PFSK-1 (cell line): ENCODE data around the gene IL1A.
A peak's percentile ranks its signal among the peaks of the same experiment; 100 is the strongest.

Experiments
- FOXP2 ChIP-seq: optimal IDR thresholded peaks from 2 replicates; pipeline ENCODE3; 2011; ENCODE audit warnings: borderline replicate concordance, control low read depth, inconsistent platforms; ENCODE audit not compliant: insufficient read depth; ENCODE audit errors: extremely low read length, extremely low read depth
- POLR2AphosphoS5 ChIP-seq: IDR thresholded peaks from 2 replicates; pipeline ENCODE4 v1.6.1; 2012; ENCODE audit warnings: low read depth, mild to moderate bottlenecking, control low read depth, low read length, moderate library complexity
- SIN3A ChIP-seq: IDR thresholded peaks from 2 replicates; pipeline ENCODE4 v1.6.1; 2012; ENCODE audit warnings: mild to moderate bottlenecking, low read length, moderate library complexity, borderline replicate concordance; ENCODE audit not compliant: insufficient read depth
- TAF1 ChIP-seq: IDR thresholded peaks from 2 replicates; pipeline ENCODE4 v1.6.1; 2012; ENCODE audit warnings: low read length, control low read depth, borderline replicate concordance; ENCODE audit not compliant: insufficient read depth
- TF ChIP-seq, protein P1 (sequence below), 2 experiments: IDR thresholded peaks; 2 replicates each; pipeline versions ENCODE4 v1.6.1 to v1.8.0; 2011 to 2012; ENCODE audit warnings: low read depth in 2 of 2, low read length in 2 of 2, control low read depth in 1 of 2, inconsistent platforms in 1 of 2, mild to moderate bottlenecking in 1 of 2, moderate library complexity in 1 of 2; ENCODE audit not compliant: insufficient read depth in 1 of 2

The IL1A gene

DNA sequence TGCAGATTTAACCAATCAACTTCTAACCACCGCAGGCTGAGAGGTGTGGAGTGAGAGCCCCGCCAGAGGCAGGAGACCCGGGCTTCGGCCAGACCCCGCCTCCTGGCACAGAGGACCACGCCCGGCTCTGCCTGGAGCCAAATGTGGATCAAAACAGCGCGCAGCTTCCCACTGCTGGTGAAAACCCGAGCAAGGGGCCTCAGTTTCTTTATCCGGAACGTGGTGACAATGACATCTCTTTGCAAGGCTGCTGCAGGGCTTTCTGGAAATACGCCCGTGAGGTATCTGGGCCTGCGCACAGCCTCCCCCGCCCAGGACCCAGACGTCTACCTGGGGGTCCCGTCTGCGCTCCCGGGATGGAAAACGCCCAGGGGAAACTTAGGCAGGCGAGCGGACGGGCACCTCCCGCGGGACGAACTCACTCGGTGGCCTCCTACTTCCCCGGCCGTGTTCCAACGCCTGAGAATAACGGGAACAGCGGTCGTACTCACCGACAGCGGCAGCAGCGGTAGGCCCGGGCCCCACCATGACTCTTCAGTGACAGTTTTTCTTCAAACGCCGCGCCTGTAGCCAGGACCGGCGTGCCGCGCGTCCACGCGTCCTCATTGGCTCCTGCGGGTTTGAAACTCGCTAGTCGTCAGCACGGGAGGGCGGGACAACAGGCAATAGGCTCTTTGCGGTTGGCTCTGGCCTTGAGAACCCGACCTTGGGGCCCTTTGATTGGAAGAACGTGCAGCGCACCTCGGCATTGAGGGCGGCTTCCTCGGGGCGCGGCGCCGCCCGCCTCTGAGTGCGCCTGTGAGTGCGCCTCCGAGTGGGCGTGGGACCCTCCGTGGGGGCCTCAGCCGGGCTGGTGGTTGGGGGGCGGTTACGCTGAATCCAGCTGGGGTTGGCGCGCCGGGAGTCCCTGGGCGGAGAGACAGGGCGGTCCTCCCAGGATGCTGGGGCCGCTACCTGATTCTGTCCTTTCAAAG, 19.9 kb downstream of the IL1A start, which contains the start of gene CKAP2L:
TSS of gene CKAP2L (minus strand) at position 539 of the 974 bp plus-strand sequence. CDS start at position 528, 11 bp downstream.
- TF ChIP-seq TAF1 (peak; percentile 32; the same call in 1 of the 2 replicates), POLR2AphosphoS5 (peak; percentile 21; the same call in 1 of the 2 replicates), SIN3A (peak; percentile 73; the same call in 1 of the 2 replicates), FOXP2 (peak; percentile 30)
- TF ChIP-seq, protein P1, sequence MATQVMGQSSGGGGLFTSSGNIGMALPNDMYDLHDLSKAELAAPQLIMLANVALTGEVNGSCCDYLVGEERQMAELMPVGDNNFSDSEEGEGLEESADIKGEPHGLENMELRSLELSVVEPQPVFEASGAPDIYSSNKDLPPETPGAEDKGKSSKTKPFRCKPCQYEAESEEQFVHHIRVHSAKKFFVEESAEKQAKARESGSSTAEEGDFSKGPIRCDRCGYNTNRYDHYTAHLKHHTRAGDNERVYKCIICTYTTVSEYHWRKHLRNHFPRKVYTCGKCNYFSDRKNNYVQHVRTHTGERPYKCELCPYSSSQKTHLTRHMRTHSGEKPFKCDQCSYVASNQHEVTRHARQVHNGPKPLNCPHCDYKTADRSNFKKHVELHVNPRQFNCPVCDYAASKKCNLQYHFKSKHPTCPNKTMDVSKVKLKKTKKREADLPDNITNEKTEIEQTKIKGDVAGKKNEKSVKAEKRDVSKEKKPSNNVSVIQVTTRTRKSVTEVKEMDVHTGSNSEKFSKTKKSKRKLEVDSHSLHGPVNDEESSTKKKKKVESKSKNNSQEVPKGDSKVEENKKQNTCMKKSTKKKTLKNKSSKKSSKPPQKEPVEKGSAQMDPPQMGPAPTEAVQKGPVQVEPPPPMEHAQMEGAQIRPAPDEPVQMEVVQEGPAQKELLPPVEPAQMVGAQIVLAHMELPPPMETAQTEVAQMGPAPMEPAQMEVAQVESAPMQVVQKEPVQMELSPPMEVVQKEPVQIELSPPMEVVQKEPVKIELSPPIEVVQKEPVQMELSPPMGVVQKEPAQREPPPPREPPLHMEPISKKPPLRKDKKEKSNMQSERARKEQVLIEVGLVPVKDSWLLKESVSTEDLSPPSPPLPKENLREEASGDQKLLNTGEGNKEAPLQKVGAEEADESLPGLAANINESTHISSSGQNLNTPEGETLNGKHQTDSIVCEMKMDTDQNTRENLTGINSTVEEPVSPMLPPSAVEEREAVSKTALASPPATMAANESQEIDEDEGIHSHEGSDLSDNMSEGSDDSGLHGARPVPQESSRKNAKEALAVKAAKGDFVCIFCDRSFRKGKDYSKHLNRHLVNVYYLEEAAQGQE (IDR thresholded peaks at IDR 0.05; ENCODE audit: insufficient read depth in 1 of 2, low read depth in 2 of 2, low read length in 2 of 2), result no peak

DNA sequence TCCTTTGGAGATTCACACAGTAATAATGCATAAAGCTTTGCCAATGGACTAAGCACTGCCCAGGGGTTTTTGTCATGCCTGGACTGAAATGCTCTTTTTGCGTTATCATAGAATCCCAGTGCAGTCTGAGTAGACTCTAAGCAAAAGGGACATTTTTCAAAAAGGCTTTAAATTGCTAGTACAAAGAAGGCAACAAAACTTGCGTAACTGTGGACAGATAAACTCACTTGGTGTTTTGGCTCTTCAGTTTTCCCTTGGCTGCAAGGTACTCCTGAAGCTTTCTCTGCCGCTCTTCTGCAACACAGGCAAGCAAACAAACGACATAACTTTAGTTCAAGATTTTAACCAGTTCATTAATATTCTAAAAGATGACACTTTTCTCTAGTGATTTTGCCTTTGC, 22.0 kb downstream of the IL1A start:
- TF ChIP-seq, protein P1 (IDR thresholded peaks at IDR 0.05; ENCODE audit: insufficient read depth in 1 of 2, low read depth in 2 of 2, low read length in 2 of 2), result no peak
- TF ChIP-seq FOXP2 (no peak), SIN3A (no peak), POLR2AphosphoS5 (no peak), TAF1 (no peak)

DNA sequence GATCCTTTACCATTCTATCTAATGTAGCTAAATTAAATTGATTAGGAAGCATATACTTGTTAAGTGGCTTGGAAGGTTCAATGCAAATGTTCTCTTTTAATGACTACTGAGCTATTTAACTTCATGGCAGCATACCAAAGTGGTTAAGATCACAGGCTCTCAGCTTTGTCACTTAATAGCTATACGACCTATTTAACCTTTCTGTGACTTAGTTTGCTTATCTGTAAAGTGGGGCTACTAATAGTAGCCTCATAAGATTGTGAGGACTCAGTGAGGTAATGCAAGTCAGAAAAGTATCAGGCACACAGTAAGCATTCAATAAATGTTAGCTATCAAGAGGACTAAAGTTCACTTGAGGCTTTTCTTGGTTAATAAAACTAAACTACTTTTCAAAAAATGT, 24.1 kb downstream of the IL1A start:
- TF ChIP-seq TAF1 (no peak), FOXP2 (no peak), SIN3A (no peak), POLR2AphosphoS5 (no peak)
- TF ChIP-seq, protein P1 (IDR thresholded peaks at IDR 0.05; ENCODE audit: insufficient read depth in 1 of 2, low read depth in 2 of 2, low read length in 2 of 2), result no peak

DNA sequence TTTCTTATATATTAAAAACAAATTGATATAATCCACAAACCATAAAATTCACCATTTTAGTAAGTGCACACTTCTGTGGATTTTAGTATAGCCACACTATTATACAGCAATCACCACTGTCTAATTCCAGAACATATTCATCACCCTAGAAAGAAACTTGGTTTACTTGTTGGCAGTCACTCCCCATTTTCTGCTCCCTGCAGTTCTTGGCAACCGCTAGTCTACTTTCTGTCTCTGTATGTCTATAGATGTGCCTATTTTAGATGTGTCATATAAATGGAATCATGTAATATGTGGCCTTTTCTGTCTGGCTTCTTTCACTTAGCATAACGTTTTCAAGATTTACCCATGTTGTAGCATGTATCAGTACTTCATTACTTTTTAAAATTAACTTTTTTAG, 25.6 kb downstream of the IL1A start:
- no peak for TF ChIP-seq TAF1
- TF ChIP-seq, protein P1 (IDR thresholded peaks at IDR 0.05; ENCODE audit: insufficient read depth in 1 of 2, low read depth in 2 of 2, low read length in 2 of 2), result no peak
- TF ChIP-seq SIN3A, result no peak
- no peak for TF ChIP-seq FOXP2
- no peak for TF ChIP-seq POLR2AphosphoS5
